AG04449 (cell line): ENCODE data around the gene TMEM232.

Source experiments
- CTCF ChIA-PET: fragments of 350-600 bp; formaldehyde crosslinking; extraction: SDS; loops from one replicate; lab custom pipeline; 2021; ENCODE audit warnings: antibody characterized with exemption; lab: Yijun Ruan, JAX
- POLR2A ChIA-PET: fragments of 400-600, 350-600 bp; formaldehyde crosslinking; extraction: SDS; loops from one replicate; lab custom pipeline; 2020; ENCODE audit warnings: antibody characterized with exemption, inconsistent platforms; lab: Yijun Ruan, JAX
- DNase-seq: peaks from one replicate; pipeline ENCODE4 v3.0.0-alpha.2; 2010; ENCODE audit warnings: low read depth, low spot score
- H3K4me3 ChIP-seq: 2 replicates; pipeline ENCODE4 v1.5.1; 2011; ENCODE audit warnings: low read depth, mild to moderate bottlenecking, control low read depth, low read length
- CTCF ChIP-seq: IDR thresholded peaks from one replicate; pipeline ENCODE4 v1.5.1; 2011; ENCODE audit warnings: mild to moderate bottlenecking, moderate library complexity, low read length, control low read depth, inconsistent platforms; ENCODE audit not compliant: insufficient read depth; ENCODE audit errors: missing control alignments

TMEM232 gene

GRCh38 chr5:110398951-110399350 is 327.5 kb downstream of the TMEM232 start:
- ChIA-PET POLR2A (interaction anchor here (0.6 kb wide), 1 partner anchor 80 kb away, joined by 4 read pairs; no protein-coding TSS in a partner anchor), CTCF (no interaction called here)
- no peak for TF ChIP-seq CTCF
- no peak for DNase-seq
- H3K4me3 ChIP-seq = no peak overlapping the region

- CTCF ChIA-PET = no interaction called here
- POLR2A ChIA-PET = no interaction called here
- no peak for DNase-seq
- no peak for TF ChIP-seq CTCF
- H3K4me3 ChIP-seq = no peak overlapping the region
Observed at GRCh38 chr5:110397281-110397680, 329.2 kb downstream of the TMEM232 start.

DNA sequence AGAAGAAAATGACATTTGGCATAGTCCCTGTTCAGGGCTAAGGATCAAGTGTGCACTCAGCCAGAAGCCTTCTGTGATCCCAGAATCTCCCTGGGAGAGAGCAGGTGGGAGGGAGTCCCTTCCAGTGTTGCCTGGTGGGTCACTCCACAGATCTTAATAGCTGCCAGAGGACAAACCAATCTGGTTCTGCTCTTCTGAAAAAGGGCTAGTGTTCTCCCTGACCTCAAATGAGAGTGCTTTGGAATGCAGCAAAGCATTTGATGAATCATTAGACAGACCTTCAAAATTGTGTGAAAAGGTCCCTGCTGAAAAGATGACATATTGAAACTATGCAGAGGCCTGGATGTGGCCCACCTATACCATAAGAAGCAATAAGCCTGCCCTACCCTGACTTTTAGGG is 339.7 kb downstream of the TMEM232 start:
- H3K4me3 ChIP-seq = no peak overlapping the region
- DNase-seq = peak; percentile 52
- TF ChIP-seq CTCF = no peak
- POLR2A ChIA-PET = interaction anchor here (1.1 kb wide), 1 partner anchor 10 kb away, joined by 3 read pairs; no protein-coding TSS in a partner anchor
- CTCF ChIA-PET = no interaction called here

DNA sequence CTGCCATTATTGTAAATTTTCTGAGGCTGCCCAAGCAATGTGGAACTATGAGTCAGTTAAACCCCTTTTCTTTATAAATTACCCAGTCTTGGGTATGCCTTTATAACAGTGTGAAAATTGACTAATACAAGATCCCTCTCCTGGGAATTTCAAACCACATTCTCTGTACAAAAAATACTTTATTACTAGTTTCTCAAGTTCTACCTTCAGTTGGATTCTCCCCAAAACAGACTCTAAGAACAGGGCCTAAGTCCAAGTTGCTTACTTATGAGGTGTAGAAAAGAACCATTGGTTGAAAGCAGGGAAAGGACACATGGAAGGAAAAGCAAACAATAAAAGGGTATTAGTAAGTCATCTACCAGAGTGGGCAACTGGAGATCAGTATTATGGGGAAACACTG is 343.2 kb downstream of the TMEM232 start:
- H3K4me3 ChIP-seq = no peak overlapping the region
- POLR2A ChIA-PET = no interaction called here
- no peak for TF ChIP-seq CTCF
- no peak for DNase-seq
- CTCF ChIA-PET = no interaction called here

DNA sequence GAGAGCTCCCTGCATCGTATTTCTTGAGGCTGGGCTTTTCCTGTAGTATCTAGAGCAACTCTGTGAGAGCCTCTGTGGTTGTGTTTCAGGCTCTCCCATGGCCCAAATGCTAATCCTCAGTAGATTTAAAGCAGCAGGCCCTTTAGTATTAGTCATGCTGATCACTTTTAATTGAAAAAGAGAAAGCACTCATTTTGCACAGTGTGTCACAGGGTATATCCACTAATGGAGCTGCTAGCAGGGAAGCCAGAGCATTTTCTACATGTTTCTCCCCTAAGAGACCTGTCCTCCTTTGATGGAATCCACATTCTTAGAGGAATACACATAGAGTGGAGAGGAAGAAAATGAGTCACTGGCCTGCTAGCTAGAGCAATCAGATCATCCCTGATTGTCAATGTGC is 348.5 kb downstream of the TMEM232 start:
- POLR2A ChIA-PET = interaction anchor here (0.9 to 1.1 kb wide), 2 partner anchors 33 to 42 kb away, joined by 3 to 5 read pairs; no protein-coding TSS in a partner anchor
- TF ChIP-seq CTCF = no peak
- no peak overlapping the region for H3K4me3 ChIP-seq
- CTCF ChIA-PET = interaction anchor here (0.9 kb wide), 1 partner anchor 37 kb away, joined by 3 read pairs; no protein-coding TSS in a partner anchor
- DNase-seq = peak; percentile 86

DNA sequence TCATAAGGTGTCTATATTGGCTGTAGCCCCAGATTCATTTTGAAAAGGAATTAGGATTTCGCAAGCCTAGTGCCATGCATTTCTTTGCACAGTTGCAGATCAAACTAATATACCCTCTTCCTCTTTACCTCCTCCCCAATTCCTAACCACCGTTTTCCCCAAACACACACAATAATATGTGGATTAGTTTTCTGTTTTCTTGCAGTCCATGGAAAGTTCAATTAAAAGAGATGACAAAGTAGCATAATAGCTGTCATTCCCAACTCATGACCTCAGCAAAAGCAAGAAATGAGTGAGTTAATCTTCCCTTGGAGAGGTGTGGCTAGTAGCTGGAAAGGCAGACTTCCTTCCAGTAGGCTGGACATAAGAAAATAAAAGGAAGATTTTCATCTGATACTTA is 349.1 kb downstream of the TMEM232 start:
- ChIA-PET POLR2A (interaction anchor here (1.1 kb wide), 1 partner anchor 32 kb away, joined by 3 read pairs; no protein-coding TSS in a partner anchor), CTCF (interaction anchor here (0.9 kb wide), 1 partner anchor 37 kb away, joined by 3 read pairs; no protein-coding TSS in a partner anchor)
- no peak for DNase-seq
- H3K4me3 ChIP-seq = no peak overlapping the region
- TF ChIP-seq CTCF = no peak
